WTC11 (cell line): ENCODE data around the gene MIPEP. TPM values are rescaled to one million over a fixed set of nuclear protein-coding genes. Genes with fewer than 3 reads are reported as not detected.
A peak's percentile ranks its signal among the peaks of the same experiment; 100 is the strongest.
"Not testable (repeated sequence)": the region's sequence is repeated elsewhere in the genome, so short reads cannot be mapped to it uniquely, and the experiment has no call there.

Source experiments
- ATAC-seq: fragments of 200-7000 bp; cut with Tn5 transposase; 2 replicates; pipeline ENCODE4 v1.10.0; 2021; ENCODE audit warnings: mild to moderate bottlenecking, moderate library complexity
- CTCF ChIA-PET: fragments of 300-600 bp; sonication (Branson Sonifier 250); formaldehyde crosslinking; loops from one replicate; lab custom pipeline; 2021; ENCODE audit warnings: antibody characterized with exemption; lab: Charles Lee
- POLR2A ChIA-PET: fragments of 350-600 bp; sonication (Branson Sonifier 250); formaldehyde crosslinking; loops from one replicate; lab custom pipeline; 2021; ENCODE audit warnings: antibody characterized with exemption; lab: Charles Lee
- DNase-seq: peaks from one replicate; pipeline ENCODE4 v3.0.0; 2021; ENCODE audit warnings: low spot score
- H3K27ac Mint-ChIP-seq: 2 replicates; pipeline ENCODE4 v1.8.0; 2021; ENCODE audit warnings: mixed read lengths
- H3K27me3 Mint-ChIP-seq: 2 replicates; pipeline ENCODE4 v1.8.0; 2021; ENCODE audit warnings: low read depth, mild to moderate bottlenecking, moderate library complexity, mixed read lengths
- H3K36me3 Mint-ChIP-seq: 2 replicates; pipeline ENCODE4 v1.8.0; 2021; ENCODE audit warnings: mixed read lengths
- H3K4me1 Mint-ChIP-seq: 2 replicates; pipeline ENCODE4 v1.8.0; 2022; ENCODE audit warnings: mixed read lengths
- H3K4me3 Mint-ChIP-seq: 2 replicates; pipeline ENCODE4 v1.8.0; 2021; ENCODE audit warnings: mild to moderate bottlenecking, moderate library complexity, mixed read lengths
- H3K9me3 Mint-ChIP-seq: 2 replicates; pipeline ENCODE4 v1.8.0; 2021; ENCODE audit warnings: mixed read lengths
- CBFB ChIP-seq: sonication (generic); formaldehyde crosslinking; IDR thresholded peaks from 2 replicates; pipeline ENCODE4 v1.8.1; 2022; ENCODE audit warnings: mild to moderate bottlenecking, low read depth, missing genetic modification reagents
- ELF4 ChIP-seq: sonication (generic); formaldehyde crosslinking; IDR thresholded peaks from 2 replicates; pipeline ENCODE4 v1.8.1; 2022; ENCODE audit warnings: low read depth, mild to moderate bottlenecking, moderate library complexity, missing genetic modification reagents
- NFATC4 ChIP-seq: fragments of 250-450 bp; sonication (Bioruptor Pico); IDR thresholded peaks from 2 replicates; pipeline ENCODE4 v1.9.0; 2021; ENCODE audit warnings: mild to moderate bottlenecking
- OVOL2 ChIP-seq: fragments of 250-450 bp; sonication (Bioruptor Pico); IDR thresholded peaks from 2 replicates; pipeline ENCODE4 v1.9.0; 2021; ENCODE audit warnings: mild to moderate bottlenecking, borderline replicate concordance
- PRRX2 ChIP-seq: fragments of 250-450 bp; sonication (Bioruptor Pico); IDR thresholded peaks from 2 replicates; pipeline ENCODE4 v1.8.0; 2021; ENCODE audit warnings: mild to moderate bottlenecking
- SP1 ChIP-seq: sonication (generic); formaldehyde crosslinking; conservative IDR thresholded peaks from 2 replicates; pipeline ENCODE4 v1.8.1; 2022; ENCODE audit warnings: missing genetic modification reagents
- ZNF263 ChIP-seq: sonication (generic); formaldehyde crosslinking; IDR thresholded peaks from 2 replicates; pipeline ENCODE4 v1.8.1; 2022; ENCODE audit warnings: low read depth, mild to moderate bottlenecking, moderate library complexity, missing genetic modification reagents
- ZNF416 ChIP-seq: fragments of 250-450 bp; sonication (Bioruptor Pico); IDR thresholded peaks from 2 replicates; pipeline ENCODE4 v1.9.0; 2021; ENCODE audit warnings: mild to moderate bottlenecking, inconsistent platforms
- total RNA-seq: library from RNA; stranded (reverse); gene quantifications from 3 replicates; pipeline ENCODE4 v1.2.3, GENCODE V29; 2021
- TF ChIP-seq, protein P1 (sequence below): sonication (generic); formaldehyde crosslinking; IDR thresholded peaks from 2 replicates; pipeline ENCODE4 v1.8.1; 2023; ENCODE audit warnings: mild to moderate bottlenecking, missing genetic modification reagents, borderline replicate concordance
- TF ChIP-seq, protein P2 (sequence below): sonication (generic); formaldehyde crosslinking; IDR thresholded peaks from 2 replicates; pipeline ENCODE4 v1.8.1; 2023; ENCODE audit warnings: mild to moderate bottlenecking, missing genetic modification reagents, moderate library complexity

The MIPEP gene
- total RNA-seq, 1 experiment from 2014 or later = 30.5 TPM

DNA sequence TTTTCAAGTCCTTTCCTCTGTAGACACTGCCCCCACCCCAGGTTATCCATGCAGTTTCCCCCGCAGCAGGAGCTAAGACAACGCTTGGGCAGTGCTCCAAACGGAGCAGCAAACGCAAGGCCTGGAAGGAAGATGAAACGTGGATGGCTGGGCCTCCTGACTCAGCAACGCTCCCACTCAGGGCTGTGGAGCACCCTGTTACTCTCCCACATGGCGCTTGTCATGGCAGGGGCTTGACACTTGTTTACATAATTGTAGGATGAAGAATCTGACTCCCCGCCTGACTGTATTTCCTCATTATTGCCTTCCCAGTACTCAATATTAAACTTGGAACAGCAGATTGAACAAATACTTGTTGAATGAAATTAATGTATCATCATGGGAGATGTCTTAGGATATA, 8.9 kb upstream of the MIPEP start (continued):
- TF ChIP-seq, protein P1, sequence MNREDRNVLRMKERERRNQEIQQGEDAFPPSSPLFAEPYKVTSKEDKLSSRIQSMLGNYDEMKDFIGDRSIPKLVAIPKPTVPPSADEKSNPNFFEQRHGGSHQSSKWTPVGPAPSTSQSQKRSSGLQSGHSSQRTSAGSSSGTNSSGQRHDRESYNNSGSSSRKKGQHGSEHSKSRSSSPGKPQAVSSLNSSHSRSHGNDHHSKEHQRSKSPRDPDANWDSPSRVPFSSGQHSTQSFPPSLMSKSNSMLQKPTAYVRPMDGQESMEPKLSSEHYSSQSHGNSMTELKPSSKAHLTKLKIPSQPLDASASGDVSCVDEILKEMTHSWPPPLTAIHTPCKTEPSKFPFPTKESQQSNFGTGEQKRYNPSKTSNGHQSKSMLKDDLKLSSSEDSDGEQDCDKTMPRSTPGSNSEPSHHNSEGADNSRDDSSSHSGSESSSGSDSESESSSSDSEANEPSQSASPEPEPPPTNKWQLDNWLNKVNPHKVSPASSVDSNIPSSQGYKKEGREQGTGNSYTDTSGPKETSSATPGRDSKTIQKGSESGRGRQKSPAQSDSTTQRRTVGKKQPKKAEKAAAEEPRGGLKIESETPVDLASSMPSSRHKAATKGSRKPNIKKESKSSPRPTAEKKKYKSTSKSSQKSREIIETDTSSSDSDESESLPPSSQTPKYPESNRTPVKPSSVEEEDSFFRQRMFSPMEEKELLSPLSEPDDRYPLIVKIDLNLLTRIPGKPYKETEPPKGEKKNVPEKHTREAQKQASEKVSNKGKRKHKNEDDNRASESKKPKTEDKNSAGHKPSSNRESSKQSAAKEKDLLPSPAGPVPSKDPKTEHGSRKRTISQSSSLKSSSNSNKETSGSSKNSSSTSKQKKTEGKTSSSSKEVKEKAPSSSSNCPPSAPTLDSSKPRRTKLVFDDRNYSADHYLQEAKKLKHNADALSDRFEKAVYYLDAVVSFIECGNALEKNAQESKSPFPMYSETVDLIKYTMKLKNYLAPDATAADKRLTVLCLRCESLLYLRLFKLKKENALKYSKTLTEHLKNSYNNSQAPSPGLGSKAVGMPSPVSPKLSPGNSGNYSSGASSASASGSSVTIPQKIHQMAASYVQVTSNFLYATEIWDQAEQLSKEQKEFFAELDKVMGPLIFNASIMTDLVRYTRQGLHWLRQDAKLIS (CRISPR knock-in tag) = no peak

GRCh38 chr13:23897452-23897919, 8.3 kb upstream of the MIPEP start, which contains the start of gene C1QTNF9B:
C1QTNF9B (minus strand) TSS chr13:23897502.
- DNase-seq, H3K36me3 Mint-ChIP-seq, ATAC-seq, H3K27me3 Mint-ChIP-seq, H3K4me3 Mint-ChIP-seq, H3K27ac Mint-ChIP-seq, POLR2A ChIA-PET, H3K9me3 Mint-ChIP-seq: not testable (repeated sequence)
- CTCF ChIA-PET = interaction anchor here (1.0 kb wide), 1 partner anchor 9 kb away, joined by 3 read pairs; no protein-coding TSS in a partner anchor
- H3K4me1 Mint-ChIP-seq = peaks cover 13% of the 10 kb centered on the region

DNA sequence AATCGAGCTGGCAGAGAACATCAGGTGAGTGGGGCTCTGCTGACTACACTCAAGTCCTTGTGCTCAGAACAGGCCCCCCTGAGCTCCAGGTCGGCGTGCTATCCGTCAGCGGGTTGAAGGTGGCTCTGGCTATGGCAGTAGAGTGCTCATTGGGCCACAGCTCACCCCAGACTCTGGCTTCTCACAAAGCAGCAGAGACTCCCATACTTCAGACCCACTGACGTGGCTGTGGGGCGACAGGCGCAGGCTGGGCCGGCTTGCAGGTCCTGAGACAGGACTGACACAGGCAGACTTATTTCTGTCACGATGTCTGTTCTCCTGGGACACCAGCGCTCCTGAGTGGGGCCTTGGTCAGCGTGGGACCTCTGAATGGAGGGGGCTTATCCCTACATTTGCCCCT, 5.5 kb upstream of the MIPEP start:
- POLR2A ChIA-PET, DNase-seq, H3K27ac Mint-ChIP-seq, ATAC-seq, H3K27me3 Mint-ChIP-seq, H3K9me3 Mint-ChIP-seq, H3K4me3 Mint-ChIP-seq, H3K36me3 Mint-ChIP-seq, CTCF ChIA-PET: not testable (repeated sequence)
- peaks cover 15% of the 10 kb centered on the region for H3K4me1 Mint-ChIP-seq

DNA sequence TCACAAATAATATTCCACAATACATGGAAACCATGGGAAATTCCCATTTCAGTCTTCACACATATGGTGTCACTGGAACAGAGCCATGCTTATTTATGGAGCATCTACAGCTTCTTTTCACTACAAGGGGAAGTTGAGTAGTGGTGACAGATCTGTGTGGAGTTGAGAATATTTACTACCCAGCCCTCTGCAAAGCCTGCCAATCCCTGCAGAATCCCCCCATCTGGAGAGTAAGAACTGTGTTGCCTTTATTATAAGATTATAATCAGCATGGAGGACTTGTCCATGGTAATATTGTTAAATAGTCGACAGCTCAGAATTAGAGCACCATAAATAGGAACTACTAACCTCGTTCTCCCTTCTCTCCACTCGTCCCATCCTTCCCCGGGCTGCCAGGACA, 4.6 kb upstream of the MIPEP start:
- H3K4me3 Mint-ChIP-seq, CTCF ChIA-PET: not testable (repeated sequence)

GRCh38 chr13:23889615-23890607, 711 bp upstream of the MIPEP start:
- no peaks in the 10 kb centered on the region; the same call in 1 of the 2 replicates for H3K27me3 Mint-ChIP-seq
- DNase-seq = no peak
- H3K4me1 Mint-ChIP-seq = peaks cover 19% of the 10 kb centered on the region
- peak overlapping the region; percentile 77 for H3K4me3 Mint-ChIP-seq
- H3K9me3 Mint-ChIP-seq = no peaks in the 10 kb centered on the region
- ChIA-PET POLR2A (no interaction called here), CTCF (interaction anchor here (0.5 to 3.2 kb wide), 25 partner anchors 9 to 544 kb away, joined by 3 to 21 read pairs (median 4); no protein-coding TSS in a partner anchor)
- 0 out of 2 replicates have a peak overlapping the region, but pooled peaks have one; percentile 57 for H3K27ac Mint-ChIP-seq
- no peak for TF ChIP-seq PRRX2
- no peak for TF ChIP-seq ZNF263 (CRISPR knock-in tag)
- TF ChIP-seq ELF4 = no peak
- no peak for TF ChIP-seq ZNF416
- TF ChIP-seq SP1 (CRISPR knock-in tag) = no peak
- TF ChIP-seq OVOL2 = no peak
- TF ChIP-seq NFATC4 (CRISPR knock-in tag) = no peak
- no peak for TF ChIP-seq CBFB (CRISPR knock-in tag)
- TF ChIP-seq, protein P2, sequence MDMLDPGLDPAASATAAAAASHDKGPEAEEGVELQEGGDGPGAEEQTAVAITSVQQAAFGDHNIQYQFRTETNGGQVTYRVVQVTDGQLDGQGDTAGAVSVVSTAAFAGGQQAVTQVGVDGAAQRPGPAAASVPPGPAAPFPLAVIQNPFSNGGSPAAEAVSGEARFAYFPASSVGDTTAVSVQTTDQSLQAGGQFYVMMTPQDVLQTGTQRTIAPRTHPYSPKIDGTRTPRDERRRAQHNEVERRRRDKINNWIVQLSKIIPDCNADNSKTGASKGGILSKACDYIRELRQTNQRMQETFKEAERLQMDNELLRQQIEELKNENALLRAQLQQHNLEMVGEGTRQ (CRISPR knock-in tag) = no peak
- TF ChIP-seq, protein P1 (CRISPR knock-in tag) = no peak
- H3K36me3 Mint-ChIP-seq = peaks cover 3% of the 10 kb centered on the region; the same call in 1 of the 2 replicates
- ATAC-seq = peak; percentile 52

More for the DNA sequence above, 4.6 kb upstream of the MIPEP start:
- DNase-seq, H3K9me3 Mint-ChIP-seq, H3K4me1 Mint-ChIP-seq, H3K27me3 Mint-ChIP-seq, POLR2A ChIA-PET, H3K27ac Mint-ChIP-seq, ATAC-seq, H3K36me3 Mint-ChIP-seq: not testable (repeated sequence)

DNA sequence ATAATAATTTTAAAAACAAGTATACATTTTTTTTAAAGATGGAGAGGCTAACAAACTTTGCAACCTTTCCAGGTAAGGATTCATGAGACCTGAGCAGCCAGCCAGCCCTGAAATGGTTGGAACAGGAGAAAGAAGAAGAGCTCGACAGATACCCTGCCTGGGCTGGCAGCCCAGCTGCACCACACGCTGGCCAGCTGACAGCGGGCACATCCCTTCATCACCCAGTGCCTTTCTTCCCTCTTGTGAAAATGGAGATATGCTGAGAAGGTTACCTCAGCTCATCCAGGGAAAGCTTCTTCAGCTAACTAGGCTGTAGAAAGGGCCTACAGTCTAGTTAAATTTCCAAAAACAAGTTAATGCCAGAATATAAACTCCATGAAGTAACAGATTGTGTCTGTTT, 4.8 kb downstream of the MIPEP start:
- ATAC-seq, H3K27me3 Mint-ChIP-seq, H3K9me3 Mint-ChIP-seq, H3K27ac Mint-ChIP-seq, DNase-seq, POLR2A ChIA-PET, CTCF ChIA-PET, H3K4me3 Mint-ChIP-seq: not testable (repeated sequence)
- Mint-ChIP-seq H3K36me3 (peaks cover 12% of the 10 kb centered on the region), H3K4me1 (peaks cover 10% of the 10 kb centered on the region)
